Measurements from ENCODE around the gene MRTFA.

DNA sequence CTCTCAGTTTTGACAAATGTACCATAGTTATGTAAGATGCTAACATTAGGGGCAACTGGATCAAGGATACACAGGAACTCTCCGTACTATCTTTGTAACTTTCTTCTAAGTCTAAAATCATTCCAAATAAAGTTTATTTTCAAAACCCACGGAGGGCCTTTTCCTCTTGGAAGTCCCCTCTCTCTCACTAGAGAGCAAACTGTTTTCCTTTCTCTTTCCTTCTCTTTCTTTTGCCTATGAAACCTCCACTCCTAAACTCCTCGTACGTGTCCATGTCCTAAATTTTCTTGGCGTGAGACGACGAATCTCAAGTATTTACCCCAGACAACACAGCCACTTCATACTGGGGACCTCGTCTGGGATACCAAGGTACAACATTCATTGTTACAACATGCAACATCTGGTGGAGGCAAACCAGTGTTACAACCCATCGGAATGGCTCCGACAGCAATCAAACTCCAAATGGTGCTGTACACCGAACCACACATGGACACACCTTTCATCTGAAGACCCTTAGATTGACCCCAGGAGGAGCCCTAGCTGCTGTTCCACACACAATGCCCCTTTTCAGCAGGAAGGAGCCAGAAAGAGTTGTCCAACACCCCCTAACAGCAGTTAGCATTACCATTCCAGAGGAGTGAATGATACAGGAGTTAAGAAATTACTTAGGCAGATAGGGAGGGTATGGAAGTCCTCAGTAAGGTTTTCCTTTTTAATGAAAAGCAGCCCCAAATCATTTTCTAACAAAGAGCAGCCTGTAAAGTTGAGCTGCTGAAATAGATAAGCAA, 158.0 kb downstream of the MRTFA start:
- TF ChIP-seq SUZ12 (IDR thresholded peaks at IDR 0.05) = no peak
- TF ChIP-seq TARDBP (IDR thresholded peaks at IDR 0.05) = no peak
- no peak for TF ChIP-seq FOXM1 (IDR thresholded peaks at IDR 0.05; ENCODE audit: borderline replicate concordance)
- no peak for TF ChIP-seq SP1 (IDR thresholded peaks at IDR 0.05)
- TF ChIP-seq L3MBTL2 (conservative IDR thresholded peaks at IDR 0.05) = no peak
- TF ChIP-seq, protein P1, sequence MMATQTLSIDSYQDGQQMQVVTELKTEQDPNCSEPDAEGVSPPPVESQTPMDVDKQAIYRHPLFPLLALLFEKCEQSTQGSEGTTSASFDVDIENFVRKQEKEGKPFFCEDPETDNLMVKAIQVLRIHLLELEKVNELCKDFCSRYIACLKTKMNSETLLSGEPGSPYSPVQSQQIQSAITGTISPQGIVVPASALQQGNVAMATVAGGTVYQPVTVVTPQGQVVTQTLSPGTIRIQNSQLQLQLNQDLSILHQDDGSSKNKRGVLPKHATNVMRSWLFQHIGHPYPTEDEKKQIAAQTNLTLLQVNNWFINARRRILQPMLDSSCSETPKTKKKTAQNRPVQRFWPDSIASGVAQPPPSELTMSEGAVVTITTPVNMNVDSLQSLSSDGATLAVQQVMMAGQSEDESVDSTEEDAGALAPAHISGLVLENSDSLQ (IDR thresholded peaks at IDR 0.05) = no peak
- no peak for TF ChIP-seq BHLHE40 (IDR thresholded peaks at IDR 0.05; ENCODE audit: borderline replicate concordance)
- no peak for TF ChIP-seq CTBP1 (IDR thresholded peaks at IDR 0.05; ENCODE audit: borderline replicate concordance)
- TF ChIP-seq ELF4 (IDR thresholded peaks at IDR 0.05) = no peak
